Right lobe of liver (tissue), 4 donors: ENCODE results near the gene GSN.

Experiments
- POLR2A ChIP-seq: fragments of 450-650 bp; IDR thresholded peaks from one replicate; pipeline ENCODE4 v1.6.1; 2017; ENCODE audit warnings: antibody characterized with exemption, mild to moderate bottlenecking
- TF ChIP-seq, protein P1 (sequence below), 4 donors: fragments of 200-600 bp in 3 of 4; fragments of 450-650 bp in 1 of 4; IDR thresholded peaks; one replicate each; pipeline versions ENCODE4 v1.5.1 to v1.8.0; 2016 to 2022; ENCODE audit warnings: antibody characterized with exemption in 4 of 4, mild to moderate bottlenecking in 2 of 4
- donor health status: DM: no; HTN: no; CAD: no.
- donor health status: DM: no; HTN: no; CAD: no.
- donor health status: DM: no; HTN: yes; CAD: no.

DNA sequence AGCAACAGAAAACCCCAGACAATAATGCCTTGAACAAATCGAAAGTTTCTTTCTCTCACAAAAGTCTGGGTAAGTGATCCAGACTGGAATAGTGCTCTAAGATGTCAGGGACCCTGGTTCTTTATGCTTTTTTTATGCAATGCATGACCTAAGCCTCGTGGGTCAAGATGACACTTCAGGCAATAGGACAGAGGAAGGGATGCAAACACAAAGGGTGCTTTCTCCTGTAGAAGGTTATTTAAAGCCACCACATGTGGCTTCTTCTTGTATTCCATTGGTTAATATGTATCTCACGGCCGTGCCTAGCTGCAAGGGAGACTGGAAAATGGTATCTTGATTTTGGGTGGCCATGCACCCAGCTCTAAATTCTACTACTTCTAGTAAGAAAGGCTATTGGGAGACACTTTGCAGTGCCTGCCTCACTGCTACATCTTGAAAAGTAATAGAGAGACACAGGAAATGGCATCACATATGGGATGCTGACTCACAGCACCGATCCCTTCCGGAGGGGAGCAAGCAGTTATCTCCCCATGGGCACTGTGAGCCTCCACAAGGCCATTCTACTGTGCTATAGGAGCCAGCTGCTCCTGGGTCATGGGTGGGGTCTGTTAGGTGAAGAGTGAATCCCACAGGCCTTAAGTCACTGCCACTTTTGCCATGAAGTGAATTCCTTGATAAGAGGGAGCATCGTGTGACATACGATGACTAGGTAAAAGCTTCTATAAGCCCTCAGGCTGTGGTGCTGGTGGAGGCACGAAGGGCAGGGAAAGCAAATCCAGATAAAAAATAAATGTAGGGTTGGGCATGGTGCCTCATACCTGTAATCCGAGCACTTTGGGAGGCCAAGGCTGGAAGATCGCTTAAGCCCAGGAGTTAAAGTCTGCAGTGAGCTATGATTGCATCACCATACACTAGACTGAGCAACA lies 33.8 kb upstream of the GSN start:
- TF ChIP-seq, protein P1, sequence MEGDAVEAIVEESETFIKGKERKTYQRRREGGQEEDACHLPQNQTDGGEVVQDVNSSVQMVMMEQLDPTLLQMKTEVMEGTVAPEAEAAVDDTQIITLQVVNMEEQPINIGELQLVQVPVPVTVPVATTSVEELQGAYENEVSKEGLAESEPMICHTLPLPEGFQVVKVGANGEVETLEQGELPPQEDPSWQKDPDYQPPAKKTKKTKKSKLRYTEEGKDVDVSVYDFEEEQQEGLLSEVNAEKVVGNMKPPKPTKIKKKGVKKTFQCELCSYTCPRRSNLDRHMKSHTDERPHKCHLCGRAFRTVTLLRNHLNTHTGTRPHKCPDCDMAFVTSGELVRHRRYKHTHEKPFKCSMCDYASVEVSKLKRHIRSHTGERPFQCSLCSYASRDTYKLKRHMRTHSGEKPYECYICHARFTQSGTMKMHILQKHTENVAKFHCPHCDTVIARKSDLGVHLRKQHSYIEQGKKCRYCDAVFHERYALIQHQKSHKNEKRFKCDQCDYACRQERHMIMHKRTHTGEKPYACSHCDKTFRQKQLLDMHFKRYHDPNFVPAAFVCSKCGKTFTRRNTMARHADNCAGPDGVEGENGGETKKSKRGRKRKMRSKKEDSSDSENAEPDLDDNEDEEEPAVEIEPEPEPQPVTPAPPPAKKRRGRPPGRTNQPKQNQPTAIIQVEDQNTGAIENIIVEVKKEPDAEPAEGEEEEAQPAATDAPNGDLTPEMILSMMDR (IDR thresholded peaks at IDR 0.05): no peak
- TF ChIP-seq POLR2A: no peak
